Fibroblast of villous mesenchyme (primary cell): ENCODE results near the gene BARHL2. TPM values are rescaled to one million over a fixed set of nuclear protein-coding genes. Genes with fewer than 3 reads are reported as not detected.

Source experiments
- DNase-seq: peaks from one replicate; pipeline ENCODE4 v3.0.0-alpha.2; 2010; ENCODE audit warnings: low read depth
- H3K4me3 ChIP-seq: 2 replicates; pipeline ENCODE4 v1.5.1; 2011; ENCODE audit warnings: low read depth, mild to moderate bottlenecking, low read length
- CTCF ChIP-seq: IDR thresholded peaks from 2 replicates; pipeline ENCODE4 v1.5.1; 2012; ENCODE audit warnings: low read depth, mild to moderate bottlenecking, low read length; ENCODE audit not compliant: insufficient read depth
- total RNA-seq: library from RNA; depleted of rRNA; stranded (reverse); fragments of >200 nt; gene quantifications from 2 replicates; pipeline ENCODE4 v1.2.3, GENCODE V29; 2012

BARHL2 gene
- total RNA-seq, 1 donor: not detected

- no peak overlapping the region for H3K4me3 ChIP-seq
- DNase-seq: no peak
- TF ChIP-seq CTCF: no peak
Observed at GRCh38 chr1:90724926-90725656, 8.0 kb upstream of the BARHL2 start.

GRCh38 chr1:90724361-90724760 lies 7.3 kb upstream of the BARHL2 start:
- no peak for TF ChIP-seq CTCF
- DNase-seq: no peak
- H3K4me3 ChIP-seq: no peak overlapping the region

DNA sequence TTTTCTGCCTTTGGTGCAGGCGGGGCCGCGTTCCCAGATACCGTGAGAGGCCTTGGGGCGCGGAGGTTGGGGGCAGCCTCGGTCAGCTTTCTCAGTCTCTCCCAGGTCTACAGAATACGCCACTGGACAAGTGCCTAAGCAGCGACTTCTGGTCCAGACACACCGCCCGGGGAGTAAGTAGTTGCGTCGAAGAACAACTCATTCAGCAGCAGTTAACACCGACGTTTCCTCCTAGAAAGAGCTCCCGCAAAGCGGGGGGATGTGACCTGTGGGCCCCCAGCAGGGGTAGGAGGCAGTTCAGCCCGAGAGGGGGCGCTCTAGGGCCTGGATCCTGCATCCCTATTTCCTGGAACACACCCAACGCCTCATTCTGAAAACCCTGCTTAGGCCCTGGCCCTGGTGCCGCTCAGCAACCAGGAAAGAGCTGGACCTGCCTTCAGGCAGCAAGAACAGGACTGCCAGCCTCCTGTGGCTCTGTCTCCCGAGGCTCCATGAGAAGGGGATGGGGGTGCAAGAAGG lies 6.5 kb upstream of the BARHL2 start:
- DNase-seq: no peak
- peak overlapping the region; percentile 10 for H3K4me3 ChIP-seq
- TF ChIP-seq CTCF: peak; percentile 7

- peak overlapping the region; percentile 10 for H3K4me3 ChIP-seq
- DNase-seq: no peak
- no peak for TF ChIP-seq CTCF
Observed at GRCh38 chr1:90722874-90723589, 5.9 kb upstream of the BARHL2 start.

- peak; percentile 94 for TF ChIP-seq CTCF
- peak; percentile 61 for DNase-seq
- H3K4me3 ChIP-seq: no peak overlapping the region
Observed at GRCh38 chr1:90721210-90722194, 4.4 kb upstream of the BARHL2 start.

DNA sequence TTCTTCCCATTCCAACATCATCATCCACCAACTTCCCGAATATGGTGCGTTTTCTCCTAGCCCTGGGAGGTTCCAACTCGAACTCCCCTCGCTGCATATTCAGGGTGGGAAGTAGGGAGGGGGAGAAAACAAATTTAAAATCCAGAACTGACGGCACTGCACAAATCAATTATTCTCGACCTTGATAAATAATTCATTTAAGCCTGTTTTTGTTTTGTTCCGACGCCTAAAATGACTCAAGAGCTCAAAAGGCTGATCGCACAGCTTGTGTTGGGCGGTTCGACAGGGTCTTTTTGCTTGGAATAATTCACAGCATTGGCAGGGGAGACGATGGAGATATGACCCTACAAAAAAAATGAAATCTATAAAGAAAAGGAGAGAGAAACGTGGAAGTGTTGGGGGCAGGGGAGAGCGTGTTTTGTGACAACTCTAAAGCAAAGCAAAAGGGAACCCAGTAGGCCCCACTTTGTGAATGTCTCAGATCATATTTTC lies 3.1 kb upstream of the BARHL2 start:
- no peak for TF ChIP-seq CTCF
- no peak overlapping the region for H3K4me3 ChIP-seq
- no peak for DNase-seq
